HEK293 (cell line): ENCODE results near the gene MSI2.

ENCODE experiments used
- CTCF ChIA-PET: fragments of 350-600 bp; formaldehyde crosslinking; extraction: SDS; loops from one replicate; lab custom pipeline; 2021; ENCODE audit warnings: antibody characterized with exemption; lab: Yijun Ruan, JAX
- POLR2A ChIA-PET: fragments of 300-600 bp; formaldehyde crosslinking; extraction: SDS; loops from one replicate; lab custom pipeline; 2020; ENCODE audit warnings: antibody characterized with exemption, inconsistent platforms; lab: Yijun Ruan, JAX
- H3K27ac ChIP-seq: fragments of 200-500 bp; sonication (Bioruptor generic); 2 replicates; pipeline ENCODE4 v1.5.1; 2014; ENCODE audit warnings: low read depth, low read length, control low read depth, inconsistent platforms; ENCODE audit errors: extremely low read depth
- H3K36me3 ChIP-seq, 2 experiments: fragments of 200-500 bp in 1 of 2; sonication (Bioruptor generic) in 1 of 2; 1 replicate in 1 of 2; 2 replicates in 1 of 2; pipeline ENCODE4 v1.5.1; 2014 to 2017; ENCODE audit warnings: inconsistent platforms in 2 of 2, low read length in 2 of 2; ENCODE audit not compliant: control insufficient read depth in 2 of 2, insufficient read depth in 1 of 2
- H3K4me1 ChIP-seq: fragments of 200-500 bp; sonication (Bioruptor generic); 2 replicates; pipeline ENCODE4 v1.5.1; 2014; ENCODE audit warnings: mild to moderate bottlenecking, low read length, inconsistent platforms; ENCODE audit not compliant: control insufficient read depth, insufficient read depth
- H3K4me3 ChIP-seq: 2 replicates; pipeline ENCODE4 v1.5.1; 2011; ENCODE audit warnings: low read depth, mild to moderate bottlenecking, control low read depth, low read length, moderate library complexity
- H3K9me3 ChIP-seq: fragments of 200-500 bp; sonication (Bioruptor generic); 2 replicates; pipeline ENCODE4 v1.5.1; 2014; ENCODE audit warnings: low read depth, low read length, inconsistent platforms; ENCODE audit not compliant: control insufficient read depth, insufficient read depth
- EGR2 ChIP-seq: fragments of 450-650 bp; formaldehyde crosslinking; IDR thresholded peaks from 2 replicates; pipeline ENCODE4 v1.5.1; 2016; ENCODE audit warnings: low read depth, missing biosample characterization, missing genetic modification characterization
- FEZF1 ChIP-seq: fragments of 450-650 bp; formaldehyde crosslinking; IDR thresholded peaks from 2 replicates; pipeline ENCODE4 v1.5.1; 2016; ENCODE audit warnings: missing biosample characterization, missing genetic modification characterization
- GFI1B ChIP-seq: fragments of 450-650 bp; formaldehyde crosslinking; IDR thresholded peaks from 2 replicates; pipeline ENCODE4 v1.5.1; 2016; ENCODE audit warnings: missing biosample characterization, missing genetic modification characterization
- IKZF3 ChIP-seq: fragments of 450-650 bp; IDR thresholded peaks from 2 replicates; pipeline ENCODE4 v1.5.0; 2018; ENCODE audit warnings: missing biosample characterization, mild to moderate bottlenecking, missing genetic modification characterization, moderate library complexity
- KLF10 ChIP-seq: fragments of 450-650 bp; IDR thresholded peaks from 2 replicates; pipeline ENCODE4 v1.5.1; 2018; ENCODE audit warnings: missing biosample characterization, mild to moderate bottlenecking, missing genetic modification characterization
- MYNN ChIP-seq: fragments of 450-650 bp; formaldehyde crosslinking; IDR thresholded peaks from 2 replicates; pipeline ENCODE4 v1.5.1; 2016; ENCODE audit warnings: missing biosample characterization, missing genetic modification characterization, borderline replicate concordance
- PRDM1 ChIP-seq: fragments of 450-650 bp; formaldehyde crosslinking; IDR thresholded peaks from 2 replicates; pipeline ENCODE4; 2016; ENCODE audit warnings: missing biosample characterization, missing genetic modification characterization
- SETDB1 ChIP-seq: IDR thresholded peaks from one replicate; pipeline ENCODE4 v1.6.1; 2017; ENCODE audit warnings: mild to moderate bottlenecking, low read length, moderate library complexity, mixed read lengths; ENCODE audit not compliant: insufficient read length
- ZBTB17 ChIP-seq: fragments of 450-650 bp; formaldehyde crosslinking; IDR thresholded peaks from 2 replicates; pipeline ENCODE4 v1.5.1; 2016; ENCODE audit warnings: missing biosample characterization, missing genetic modification characterization
- ZBTB7A ChIP-seq: fragments of 450-650 bp; formaldehyde crosslinking; IDR thresholded peaks from 2 replicates; pipeline ENCODE4 v1.5.1; 2016; ENCODE audit warnings: low read depth, missing biosample characterization, missing genetic modification characterization
- ZNF132 ChIP-seq: fragments of 450-650 bp; formaldehyde crosslinking; IDR thresholded peaks from 2 replicates; pipeline ENCODE4 v1.5.1; 2017; ENCODE audit warnings: missing biosample characterization, missing genetic modification characterization, borderline replicate concordance
- ZNF157 ChIP-seq: fragments of 450-650 bp; formaldehyde crosslinking; IDR thresholded peaks from 2 replicates; pipeline ENCODE4 v1.5.1; 2016; ENCODE audit warnings: missing biosample characterization, missing genetic modification characterization
- ZNF311 ChIP-seq: fragments of 450-650 bp; formaldehyde crosslinking; IDR thresholded peaks from 2 replicates; pipeline ENCODE4 v1.5.1; 2017; ENCODE audit warnings: missing biosample characterization, missing genetic modification characterization, borderline replicate concordance
- ZNF394 ChIP-seq: fragments of 450-650 bp; formaldehyde crosslinking; IDR thresholded peaks from 2 replicates; pipeline ENCODE4 v1.5.1; 2016; ENCODE audit warnings: missing biosample characterization, missing genetic modification characterization, mild to moderate bottlenecking, moderate library complexity, borderline replicate concordance
- ZNF416 ChIP-seq: fragments of 450-650 bp; formaldehyde crosslinking; IDR thresholded peaks from 2 replicates; pipeline ENCODE4 v1.5.1; 2016; ENCODE audit warnings: missing biosample characterization, missing genetic modification characterization
- ZNF791 ChIP-seq: fragments of 450-650 bp; formaldehyde crosslinking; IDR thresholded peaks from 2 replicates; pipeline ENCODE4 v1.5.1; 2016; ENCODE audit warnings: missing biosample characterization, missing genetic modification characterization
- ZNF792 ChIP-seq: fragments of 450-650 bp; formaldehyde crosslinking; IDR thresholded peaks from 2 replicates; pipeline ENCODE4 v1.5.1; 2016; ENCODE audit warnings: missing biosample characterization, missing genetic modification characterization
- ZNF843 ChIP-seq: fragments of 450-650 bp; formaldehyde crosslinking; IDR thresholded peaks from 2 replicates; pipeline ENCODE4 v1.5.1; 2016; ENCODE audit warnings: missing biosample characterization, missing genetic modification characterization

The MSI2 gene

DNA sequence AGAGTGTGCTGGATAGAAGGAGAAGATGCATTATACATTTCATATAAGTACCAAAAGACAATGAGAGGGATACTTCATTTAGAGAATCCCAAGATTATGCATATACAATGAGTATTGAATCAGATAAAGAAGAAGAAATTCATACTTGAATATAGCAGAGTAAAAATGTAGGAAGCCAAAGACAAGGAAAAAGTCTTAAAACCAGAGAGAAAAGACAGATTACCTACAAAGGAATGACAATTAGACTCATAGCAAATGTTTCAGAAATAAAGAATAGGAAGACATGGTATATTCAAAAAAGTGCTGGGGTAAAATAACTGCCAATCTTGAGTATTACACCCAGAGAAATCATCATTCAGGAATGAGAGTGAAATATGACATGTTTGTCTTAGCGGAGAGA, 6.8 kb upstream of the MSI2 start:
- H3K4me3 ChIP-seq = no peak overlapping the region
- H3K27ac ChIP-seq = no peak overlapping the region
- ChIA-PET POLR2A (no interaction called here), CTCF (no interaction called here)
- no peaks in the 10 kb centered on the region for H3K36me3 ChIP-seq
- H3K4me1 ChIP-seq = no peaks in the 10 kb centered on the region
- TF ChIP-seq SETDB1 (peak; percentile 85), MYNN (no peak), ZNF791 (tag by site-specific recombination) (peak; percentile 93)
- no peaks in the 10 kb centered on the region for H3K9me3 ChIP-seq

GRCh38 chr17:57251211-57251787, 5.0 kb upstream of the MSI2 start:
- Histone ChIP-seq H3K27ac (no peak overlapping the region), H3K36me3 (no peaks in the 10 kb centered on the region), H3K9me3 (no peaks in the 10 kb centered on the region), H3K4me3 (no peak overlapping the region), H3K4me1 (no peaks in the 10 kb centered on the region)
- TF ChIP-seq GFI1B (tag by site-specific recombination) = no peak
- TF ChIP-seq SETDB1 = peak; percentile 62
- no peak for TF ChIP-seq ZNF394 (tag by site-specific recombination)
- no peak for TF ChIP-seq EGR2 (tag by site-specific recombination)
- TF ChIP-seq ZNF311 (tag by site-specific recombination) = no peak
- TF ChIP-seq ZNF416 (tag by site-specific recombination) = no peak
- ChIA-PET CTCF (interaction anchor here (0.6 to 5.0 kb wide), 3 partner anchors 8 to 532 kb away, joined by 3 to 46 read pairs (median 4); no protein-coding TSS in a partner anchor), POLR2A (no interaction called here)

DNA sequence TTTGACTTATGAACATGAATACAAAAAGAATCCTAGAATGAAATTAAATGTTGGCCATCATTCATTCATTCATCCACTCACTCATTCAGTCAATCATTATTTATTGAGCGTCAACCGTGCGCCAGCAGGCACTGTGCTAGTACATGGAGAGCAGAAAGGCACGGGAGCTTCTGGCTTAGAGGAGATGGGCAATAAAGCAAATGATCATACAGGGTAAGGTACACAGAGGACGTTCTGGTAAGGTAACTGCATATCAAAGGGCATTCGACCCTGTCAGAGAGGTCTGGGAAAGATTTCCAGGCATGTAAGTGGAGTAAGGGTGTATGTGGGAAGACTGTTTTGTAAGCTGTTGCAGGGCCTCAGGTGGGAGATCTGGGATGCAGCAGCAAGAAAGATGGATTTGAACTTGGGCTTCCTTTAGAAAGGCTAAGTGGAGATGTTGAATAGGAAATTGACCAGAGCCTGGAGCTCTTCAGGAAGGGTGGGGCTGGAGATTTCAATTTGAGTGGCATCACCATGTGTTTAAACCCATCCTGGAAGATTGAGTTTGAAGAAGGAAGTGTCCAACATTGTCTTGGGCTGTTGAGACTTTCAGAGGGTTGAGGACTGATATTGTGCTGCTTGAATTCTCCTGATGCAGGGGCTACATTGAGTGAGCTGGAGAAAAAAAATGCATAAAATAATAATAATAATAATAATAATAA, 2.8 kb upstream of the MSI2 start:
- POLR2A ChIA-PET = interaction anchor here (1.1 kb wide), 1 partner anchor 276 kb away, joined by 4 read pairs; the partner anchor contains the start of gene SCPEP1
- Histone ChIP-seq H3K36me3 (no peaks in the 10 kb centered on the region), H3K9me3 (no peaks in the 10 kb centered on the region), H3K4me1 (peaks cover 4% of the 10 kb centered on the region; the same call in 1 of the 2 replicates), H3K27ac (no peak overlapping the region), H3K4me3 (no peak overlapping the region)
- no peak for TF ChIP-seq ZNF843 (tag by site-specific recombination)
- TF ChIP-seq ZBTB17 = peak; percentile 53
- CTCF ChIA-PET = interaction anchor here (0.7 to 5.0 kb wide), 6 partner anchors 9 to 494 kb away, joined by 3 to 46 read pairs (median 4); no protein-coding TSS in a partner anchor

GRCh38 chr17:57255182-57255775, 1.0 kb upstream of the MSI2 start:
- H3K9me3 ChIP-seq = no peaks in the 10 kb centered on the region
- peak overlapping the region; percentile 35; the same call in 1 of the 2 replicates for H3K27ac ChIP-seq
- peaks cover 11% of the 10 kb centered on the region; the same call in 1 of the 2 replicates for H3K4me1 ChIP-seq
- H3K4me3 ChIP-seq = peak overlapping the region; percentile 71
- POLR2A ChIA-PET = interaction anchor here (0.6 kb wide), 1 partner anchor 507 kb away, joined by 4 read pairs; no protein-coding TSS in a partner anchor
- TF ChIP-seq ZNF132 (tag by site-specific recombination) = no peak
- TF ChIP-seq ZNF792 = peak; percentile 97
- TF ChIP-seq ZNF157 (tag by site-specific recombination) = no peak
- TF ChIP-seq FEZF1 (tag by site-specific recombination) = no peak
- no peak for TF ChIP-seq ZBTB7A
- TF ChIP-seq IKZF3 = 0 out of 2 replicates have a peak, but pooled peaks have one; percentile 3
- peak; percentile 76; the same call in 1 of the 2 replicates for TF ChIP-seq PRDM1 (tag by site-specific recombination)
- peak; percentile 1; the same call in 1 of the 2 replicates for TF ChIP-seq KLF10 (tag by site-specific recombination)
- H3K36me3 ChIP-seq = peaks cover 2 to 8% of the 10 kb centered on the region in 2 experiments; a peak in 2 of 3 replicates
- CTCF ChIA-PET = interaction anchor here (0.6 to 5.0 kb wide), 2 partner anchors 12 to 767 kb away, joined by 3 to 46 read pairs; no protein-coding TSS in a partner anchor
